Keratinocyte (primary cell): ENCODE data around the gene PDIA2.

Source experiments
- EZH2 ChIP-seq: IDR thresholded peaks from one replicate; pipeline ENCODE4 v1.6.1; 2012; ENCODE audit warnings: inconsistent platforms, mild to moderate bottlenecking, low read length, moderate library complexity
- TF ChIP-seq, protein P1 (sequence below), 3 experiments: IDR thresholded peaks in 1 of 3; conservative IDR thresholded peaks in 1 of 3; optimal IDR thresholded peaks in 1 of 3; 2 replicates in 2 of 3; 3 replicates in 1 of 3; pipeline versions ENCODE3 to v1.5.1; 2011; ENCODE audit warnings: low read length in 3 of 3, mild to moderate bottlenecking in 3 of 3, moderate library complexity in 2 of 3, control low read depth in 1 of 3, inconsistent platforms in 1 of 3; ENCODE audit not compliant: insufficient read depth in 2 of 3; ENCODE audit errors: extremely low read depth in 1 of 3

DNA sequence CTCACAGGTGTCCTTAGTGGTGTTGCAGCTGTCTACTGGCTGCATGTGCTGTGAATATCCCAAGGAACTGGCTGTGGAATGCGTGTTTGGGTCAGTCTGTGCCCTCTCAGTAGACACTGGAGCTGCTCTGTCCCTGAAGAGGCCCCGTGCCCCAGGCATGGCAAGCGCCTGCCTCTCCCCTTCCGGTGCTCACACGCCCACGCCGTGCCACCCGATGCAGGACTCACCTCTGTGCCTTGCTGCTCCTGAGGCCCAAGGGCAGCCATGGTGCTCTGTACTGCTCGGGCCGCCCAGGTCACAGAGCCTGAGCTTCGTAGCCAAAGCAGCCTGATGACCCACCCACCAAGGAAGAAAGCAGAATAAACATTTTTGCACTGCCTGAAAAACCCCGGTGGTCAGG is 17.3 kb upstream of the PDIA2 start:
- TF ChIP-seq, protein P1, sequence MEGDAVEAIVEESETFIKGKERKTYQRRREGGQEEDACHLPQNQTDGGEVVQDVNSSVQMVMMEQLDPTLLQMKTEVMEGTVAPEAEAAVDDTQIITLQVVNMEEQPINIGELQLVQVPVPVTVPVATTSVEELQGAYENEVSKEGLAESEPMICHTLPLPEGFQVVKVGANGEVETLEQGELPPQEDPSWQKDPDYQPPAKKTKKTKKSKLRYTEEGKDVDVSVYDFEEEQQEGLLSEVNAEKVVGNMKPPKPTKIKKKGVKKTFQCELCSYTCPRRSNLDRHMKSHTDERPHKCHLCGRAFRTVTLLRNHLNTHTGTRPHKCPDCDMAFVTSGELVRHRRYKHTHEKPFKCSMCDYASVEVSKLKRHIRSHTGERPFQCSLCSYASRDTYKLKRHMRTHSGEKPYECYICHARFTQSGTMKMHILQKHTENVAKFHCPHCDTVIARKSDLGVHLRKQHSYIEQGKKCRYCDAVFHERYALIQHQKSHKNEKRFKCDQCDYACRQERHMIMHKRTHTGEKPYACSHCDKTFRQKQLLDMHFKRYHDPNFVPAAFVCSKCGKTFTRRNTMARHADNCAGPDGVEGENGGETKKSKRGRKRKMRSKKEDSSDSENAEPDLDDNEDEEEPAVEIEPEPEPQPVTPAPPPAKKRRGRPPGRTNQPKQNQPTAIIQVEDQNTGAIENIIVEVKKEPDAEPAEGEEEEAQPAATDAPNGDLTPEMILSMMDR (optimal IDR thresholded peaks at IDR 0.05 in 1 of 3, IDR thresholded peaks at IDR 0.05 in 1 of 3, conservative IDR thresholded peaks at IDR 0.05 in 1 of 3; ENCODE audit: extremely low read depth in 1 of 3, insufficient read depth in 2 of 3, low read length in 3 of 3): no peak
- no peak for TF ChIP-seq EZH2
